A549 treated with AZD2906 at 1 μM for 4 hours (cell line): ENCODE measurements around the gene KLF1. TPM values are rescaled to one million over a fixed set of nuclear protein-coding genes. Genes with fewer than 3 reads are reported as not detected.

Experiments used
- total RNA-seq: library from RNA; stranded (reverse); fragments of 200-300 nt; extraction: Qiagen RNA extraction; gene quantifications from 5 replicates; pipeline ENCODE4 v1.2.3, GENCODE V29; 2022

The KLF1 gene
- 0.05 TPM in 1 of 5 replicates, not detected in the others for total RNA-seq

GRCh38 chr19:12886969-12887747 is at the start of gene KLF1:
Gene KLF1, minus strand, starts transcription at chr19:12887201. Its CDS starts 61 bp downstream, at chr19:12887140.

GRCh38 chr19:12933287-12934072 is 46.5 kb upstream of the KLF1 start, which contains the start of gene FARSA:
Gene FARSA, minus strand, starts transcription at chr19:12933711. Its CDS starts 15 bp downstream, at chr19:12933696.

GRCh38 chr19:12890787-12891552 is 4.0 kb upstream of the KLF1 start, which contains the start of gene GCDH:
Gene GCDH, plus strand, starts transcription at chr19:12891160. Its CDS starts 145 bp downstream, at chr19:12891305.

GRCh38 chr19:12881172-12881808 is 5.7 kb downstream of the KLF1 start, which contains the start of gene DNASE2:
Gene DNASE2, minus strand, starts transcription at chr19:12881449. Its CDS starts 74 bp downstream, at chr19:12881375.

GRCh38 chr19:12838182-12838885 is 48.7 kb downstream of the KLF1 start, which contains the start of gene MAST1:
Gene MAST1, plus strand, starts transcription at chr19:12838515. Its CDS starts 58 bp downstream, at chr19:12838573.

DNA sequence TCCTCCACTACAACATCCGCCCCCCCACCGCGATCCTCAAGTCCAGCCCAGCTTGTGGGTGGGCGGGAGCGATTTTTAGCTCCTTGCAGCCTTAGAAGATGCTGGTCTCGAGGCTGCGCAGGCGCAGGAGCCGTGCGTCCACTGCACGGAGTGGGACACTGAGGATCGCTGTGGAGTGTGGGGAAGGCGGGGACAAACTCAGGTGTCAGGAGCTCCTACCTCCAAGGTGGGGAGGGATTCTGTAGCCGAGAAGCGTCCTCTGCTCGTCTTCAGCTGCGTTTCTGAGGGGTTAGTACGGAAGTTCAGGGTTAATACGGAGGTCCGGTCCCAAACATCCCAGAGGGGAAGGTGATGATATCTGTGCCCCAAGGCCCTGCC is 52.4 kb downstream of the KLF1 start, which contains the start of gene RTBDN:
Gene RTBDN, minus strand, starts transcription at position 14 of the 378 bp plus-strand sequence. CDS start 4,600 bp downstream, outside the sequence.

Other genes starting within 250 kb of the KLF1 start
- 17.1 to 23.1 TPM (median 20.5 TPM) in 5 replicates for gene MAN2B1, start 220.5 kb downstream of the KLF1 start, total RNA-seq
- gene WDR83, start 220.4 kb downstream of the KLF1 start, total RNA-seq, result 7.4 to 11.2 TPM (median 9.7 TPM) in 5 replicates
- gene DHPS, start 205.3 kb downstream of the KLF1 start, total RNA-seq, result 36.8 to 48.6 TPM (median 46.6 TPM) in 5 replicates
- not detected in 5 replicates for gene GNG14, start 199.2 kb downstream of the KLF1 start, total RNA-seq
- gene FBXW9, start 190.6 kb downstream of the KLF1 start, total RNA-seq, result 8.9 to 12.9 TPM (median 12.4 TPM) in 5 replicates
- 26.6 to 34.8 TPM (median 30.9 TPM) in 5 replicates for gene TNPO2, start 163.3 kb downstream of the KLF1 start, total RNA-seq
- 170 to 218 TPM (median 210 TPM) in 5 replicates for gene TRIR, start 152.5 kb downstream of the KLF1 start, total RNA-seq
- gene GET3, start 149.7 kb downstream of the KLF1 start, total RNA-seq, result 76.4 to 107 TPM (median 98.1 TPM) in 5 replicates
- gene BEST2, start 135.4 kb downstream of the KLF1 start, total RNA-seq, result 2.4 to 4.3 TPM (median 3.7 TPM) in 5 replicates
- gene HOOK2, start 111.6 kb downstream of the KLF1 start, total RNA-seq, result 9.2 to 12.4 TPM (median 10.0 TPM) in 5 replicates
- gene JUNB, start 95.7 kb downstream of the KLF1 start, total RNA-seq, result 127 to 217 TPM (median 181 TPM) in 5 replicates
- 0.59 to 1.1 TPM (median 0.74 TPM) in 5 replicates for gene PRDX2, start 85.4 kb downstream of the KLF1 start, total RNA-seq
- gene THSD8, start 85.1 kb downstream of the KLF1 start, total RNA-seq, result 8.0 to 11.7 TPM (median 10.6 TPM) in 4 of 5 replicates, not detected in the other
- gene RNASEH2A, start 80.6 kb downstream of the KLF1 start, total RNA-seq, result 33.8 to 49.7 TPM (median 47.7 TPM) in 5 replicates
- 0.20 to 0.32 TPM (median 0.22 TPM) in 4 of 5 replicates, not detected in the other for gene RTBDN, start 52.6 kb downstream of the KLF1 start, total RNA-seq
- 1.4 to 2.1 TPM (median 1.6 TPM) in 5 replicates for gene MAST1, start 48.7 kb downstream of the KLF1 start, total RNA-seq
- 25.3 to 31.3 TPM (median 30.2 TPM) in 5 replicates for gene DNASE2, start 5.8 kb downstream of the KLF1 start, total RNA-seq
- 8.3 to 10.7 TPM (median 8.8 TPM) in 5 replicates for gene GCDH, start 4.0 kb upstream of the KLF1 start, total RNA-seq
- gene SYCE2, start 32.1 kb upstream of the KLF1 start, total RNA-seq, result 0.24 to 0.59 TPM (median 0.45 TPM) in 5 replicates
- gene FARSA, start 46.5 kb upstream of the KLF1 start, total RNA-seq, result 65.5 to 76.9 TPM (median 69.5 TPM) in 5 replicates
- 477 to 541 TPM (median 511 TPM) in 5 replicates for gene CALR, start 51.4 kb upstream of the KLF1 start, total RNA-seq
- gene RAD23A, start 58.7 kb upstream of the KLF1 start, total RNA-seq, result 66.2 to 83.2 TPM (median 80.9 TPM) in 5 replicates
- 30.8 to 58.1 TPM (median 54.9 TPM) in 5 replicates for gene GADD45GIP1, start 70.0 kb upstream of the KLF1 start, total RNA-seq
- gene DAND5, start 82.4 kb upstream of the KLF1 start, total RNA-seq, result 0.06 to 0.09 TPM (median 0.07 TPM) in 3 of 5 replicates, not detected in the others
- 3.2 to 4.0 TPM (median 3.5 TPM) in 5 replicates for gene NFIX, start 108.3 kb upstream of the KLF1 start, total RNA-seq
- gene LYL1, start 215.7 kb upstream of the KLF1 start, total RNA-seq, result 0.72 to 1.0 TPM (median 0.85 TPM) in 5 replicates
- 32.2 to 38.4 TPM (median 35.9 TPM) in 5 replicates for gene TRMT1, start 229.5 kb upstream of the KLF1 start, total RNA-seq
- gene NACC1, start 231.1 kb upstream of the KLF1 start, total RNA-seq, result 32.7 to 40.3 TPM (median 37.3 TPM) in 5 replicates